Fibroblast of peridontal ligament (primary cell): ENCODE measurements around the gene RUNX1.
A peak's percentile ranks its signal among the peaks of the same experiment; 100 is the strongest.

Experiments used
- DNase-seq: peaks from one replicate; pipeline ENCODE4 v3.0.0-alpha.2; 2010; ENCODE audit errors: extremely low read depth

The RUNX1 gene

GRCh38 chr21:35048706-35049617 lies at the start of gene RUNX1:
RUNX1 (minus strand) TSS chr21:35049302.
- peak; percentile 89 for DNase-seq

DNA sequence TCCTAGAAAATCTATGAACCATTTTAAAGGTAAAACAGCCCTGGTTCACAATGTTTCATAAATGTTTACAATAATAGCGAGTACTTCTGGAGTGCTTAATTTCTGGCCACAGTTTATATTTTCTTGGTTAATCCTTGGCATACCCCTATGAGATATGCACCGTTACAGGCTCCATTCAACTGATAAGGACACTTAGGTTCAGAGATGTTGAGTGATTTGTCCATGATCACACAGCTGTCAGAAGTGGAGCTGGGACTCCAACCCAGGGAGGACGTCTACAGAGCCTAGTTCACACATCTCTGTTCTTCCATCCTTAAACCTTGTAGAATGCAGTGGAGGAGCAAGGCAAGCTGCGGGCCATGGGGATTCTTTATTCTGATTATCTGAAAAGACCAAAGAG lies 48.4 kb upstream of the RUNX1 start:
- DNase-seq: no peak

DNA sequence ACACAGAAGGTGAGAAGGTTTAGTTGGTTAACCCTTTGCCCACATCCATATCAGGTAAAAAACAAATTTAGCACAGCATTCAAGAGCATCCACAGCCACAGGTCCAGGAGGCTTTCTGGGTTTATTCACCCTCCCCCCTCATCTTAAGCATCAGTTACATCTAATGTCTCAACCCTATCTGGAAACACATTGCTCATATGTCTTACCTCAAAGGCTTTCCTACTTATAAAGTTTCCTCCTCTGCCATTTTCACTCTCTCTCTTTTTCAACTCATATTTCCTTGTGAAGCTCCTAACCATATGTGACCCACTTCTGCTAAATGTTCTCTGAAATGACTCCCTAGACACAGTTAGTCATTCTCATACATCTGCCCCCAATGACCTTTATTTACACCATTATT lies 47.9 kb upstream of the RUNX1 start:
- DNase-seq: no peak

GRCh38 chr21:35095859-35096291 lies 46.8 kb upstream of the RUNX1 start:
- peak; percentile 93 for DNase-seq

GRCh38 chr21:35093514-35093913 lies 44.4 kb upstream of the RUNX1 start:
- no peak for DNase-seq

GRCh38 chr21:35091496-35091895 lies 42.4 kb upstream of the RUNX1 start:
- no peak for DNase-seq

- no peak for DNase-seq
Observed at GRCh38 chr21:35090403-35090802, 41.3 kb upstream of the RUNX1 start.

DNA sequence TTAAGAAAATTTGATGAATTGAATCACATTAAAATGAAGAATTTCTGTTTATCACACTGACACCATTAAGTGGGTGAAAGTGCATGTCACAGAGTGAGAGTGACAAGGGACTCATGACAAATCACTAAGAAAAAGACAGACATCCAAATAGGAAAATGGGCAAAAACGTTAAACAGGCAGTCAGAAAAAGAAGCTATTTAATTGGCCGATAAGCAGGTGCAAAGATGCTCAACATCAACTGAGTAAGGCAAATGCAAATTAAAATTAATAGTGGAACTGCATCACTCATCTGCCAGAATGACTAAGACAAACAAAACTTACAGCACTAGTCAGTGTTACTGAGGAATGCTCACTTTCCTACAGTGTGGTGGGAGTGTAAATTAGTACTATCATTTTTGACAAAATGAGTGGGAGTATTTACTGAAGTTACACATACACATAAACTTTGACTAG lies 39.2 kb upstream of the RUNX1 start:
- no peak for DNase-seq

DNA sequence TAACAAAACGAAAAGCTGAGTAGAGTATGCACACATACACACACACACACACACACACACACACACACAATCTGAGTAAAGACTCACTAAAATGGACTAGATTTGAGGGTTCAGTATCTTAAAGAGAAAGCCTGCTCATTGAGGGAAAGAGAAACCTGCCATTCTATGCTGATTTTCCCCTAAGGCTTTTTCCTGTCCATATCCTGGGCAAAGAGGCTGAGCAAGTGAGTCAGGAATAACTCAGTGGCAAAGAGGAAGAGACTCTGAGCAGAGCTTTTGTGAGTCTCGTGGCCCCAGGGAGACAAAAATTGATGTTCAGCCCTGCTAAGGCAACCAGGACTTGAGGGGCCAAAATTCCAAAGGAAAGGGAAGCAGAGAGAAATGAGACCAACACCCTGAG lies 37.3 kb upstream of the RUNX1 start:
- DNase-seq: peak; percentile 49

DNA sequence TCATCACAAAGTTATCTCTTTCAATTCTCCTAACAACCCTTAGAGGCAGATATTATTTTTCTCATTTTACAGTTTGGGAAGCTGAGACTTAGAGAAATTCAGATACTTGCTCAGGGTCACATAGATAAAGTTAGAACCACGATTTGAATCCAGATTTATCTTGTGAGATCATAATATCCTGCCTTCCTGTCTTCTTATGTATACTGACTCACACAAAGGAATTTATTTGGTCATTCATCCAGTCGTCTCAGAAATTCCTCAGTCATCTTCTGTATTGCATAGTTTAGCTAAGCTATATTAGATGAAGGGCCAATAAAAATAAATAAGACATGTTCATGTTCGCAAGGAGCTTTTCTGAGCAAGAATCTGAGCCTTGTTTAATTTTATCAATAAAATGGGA lies 35.8 kb upstream of the RUNX1 start:
- peak; percentile 96 for DNase-seq

- no peak for DNase-seq
Observed at GRCh38 chr21:35083246-35083645, 34.1 kb upstream of the RUNX1 start.

DNA sequence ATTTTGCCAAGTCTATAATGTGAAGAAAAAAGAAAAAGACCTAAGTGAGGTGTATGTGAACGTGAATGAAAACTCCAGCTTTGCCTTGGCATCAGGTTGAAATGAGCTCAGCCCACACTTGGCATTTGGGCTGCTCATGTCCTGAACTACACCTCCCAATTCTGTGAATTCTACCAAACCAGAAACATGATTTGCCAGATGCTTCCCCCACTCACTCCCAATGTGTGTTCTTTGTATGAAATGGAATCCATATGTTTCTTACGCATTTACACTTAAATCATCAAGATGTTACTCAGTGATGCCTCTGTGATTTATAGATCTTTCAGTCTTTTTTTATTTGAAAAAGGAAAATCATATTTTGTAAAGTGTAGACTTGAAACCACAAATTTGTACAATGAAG lies 32.8 kb upstream of the RUNX1 start:
- no peak for DNase-seq

GRCh38 chr21:35079181-35079580 lies 30.1 kb upstream of the RUNX1 start:
- no peak for DNase-seq

GRCh38 chr21:35077975-35078374 lies 28.9 kb upstream of the RUNX1 start:
- DNase-seq: no peak

GRCh38 chr21:35077466-35077865 lies 28.4 kb upstream of the RUNX1 start:
- DNase-seq: no peak

- peak; percentile 28 for DNase-seq
Observed at GRCh38 chr21:35075546-35075945, 26.4 kb upstream of the RUNX1 start.

- DNase-seq: peak; percentile 87
Observed at GRCh38 chr21:35072960-35073359, 23.9 kb upstream of the RUNX1 start.

GRCh38 chr21:35072557-35072956 lies 23.5 kb upstream of the RUNX1 start:
- no peak for DNase-seq

GRCh38 chr21:35071347-35071746 lies 22.2 kb upstream of the RUNX1 start:
- DNase-seq: peak; percentile 18

GRCh38 chr21:35070436-35070835 lies 21.3 kb upstream of the RUNX1 start:
- no peak for DNase-seq

GRCh38 chr21:35066824-35067223 lies 17.7 kb upstream of the RUNX1 start:
- no peak for DNase-seq

DNA sequence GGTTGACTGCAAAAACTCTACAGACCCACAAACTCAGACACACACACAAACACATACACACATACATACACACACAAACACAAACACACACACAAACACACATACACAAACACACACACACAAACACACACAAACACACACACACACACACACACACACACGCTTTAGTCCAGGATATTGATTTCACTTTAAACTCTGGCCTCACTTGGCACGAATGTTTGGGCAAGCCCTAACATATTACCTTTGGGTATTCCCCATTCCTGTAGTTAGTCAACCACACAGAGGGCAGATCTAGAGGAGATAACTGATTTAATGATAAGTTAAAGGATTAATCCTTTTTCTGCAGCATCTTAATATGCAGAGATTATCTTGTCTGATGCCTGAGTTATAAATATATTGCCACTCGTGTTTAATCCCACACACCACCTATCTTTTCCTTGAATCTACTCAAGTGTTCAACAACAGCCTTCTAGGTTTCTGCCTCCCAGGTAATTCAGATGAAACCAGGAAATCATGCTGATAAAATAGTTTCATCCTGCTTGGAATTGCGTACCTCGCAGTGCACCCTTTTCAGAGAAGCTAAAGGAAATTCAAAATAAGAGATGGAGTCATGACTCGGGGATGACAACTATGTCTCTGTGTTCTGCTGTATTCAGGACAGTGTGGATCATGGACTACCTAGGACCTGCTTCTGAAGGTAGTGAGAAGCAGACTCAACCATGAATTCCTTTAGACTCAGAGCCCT lies 14.5 kb upstream of the RUNX1 start:
- DNase-seq: no peak

DNA sequence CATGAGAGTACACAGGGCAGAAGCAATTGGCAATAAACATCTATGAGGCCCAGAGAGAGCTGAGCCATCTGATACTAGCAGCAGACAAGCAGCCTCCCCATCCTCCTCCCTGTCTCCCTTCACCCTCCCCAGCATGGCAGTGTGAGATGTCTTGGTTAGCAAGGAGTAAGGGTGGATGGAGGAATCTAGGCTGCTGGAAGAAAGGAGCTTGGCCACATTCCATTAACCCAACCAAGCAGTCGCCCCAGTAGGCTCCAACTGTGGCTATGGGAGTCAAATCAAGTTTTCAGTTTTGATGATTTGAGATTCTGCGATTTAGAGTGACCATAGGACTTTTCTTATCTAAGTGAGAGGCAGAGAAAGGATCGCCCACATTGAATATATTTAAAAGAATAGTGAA lies 12.9 kb upstream of the RUNX1 start:
- DNase-seq: no peak
